ENCODE data around the gene ARMC6.
"Not testable (repeated sequence)": the region's sequence is repeated elsewhere in the genome, so short reads cannot be mapped to it uniquely, and the experiment has no call there.

Gene ARMC6

GRCh38 chr19:19096641-19097627 lies 63.5 kb downstream of the ARMC6 start:
- no peak overlapping the region for H3K4me3 ChIP-seq (ENCODE audit: low read depth, low read length)
- DNase-seq: no peak
- H3K27me3 ChIP-seq (ENCODE audit: insufficient read depth, low read depth, severe bottlenecking): no peaks in the 10 kb centered on the region
- H3K27ac ChIP-seq: no peak overlapping the region
- H3K36me3 ChIP-seq: no peaks in the 10 kb centered on the region; the same call in 1 of the 2 replicates
- TF ChIP-seq CTCF (IDR thresholded peaks at IDR 0.05; ENCODE audit: low read depth, low read length): no peak
- no peaks in the 10 kb centered on the region for H3K9me3 ChIP-seq (ENCODE audit: severe bottlenecking)

- no peaks in the 10 kb centered on the region for H3K9me3 ChIP-seq (ENCODE audit: severe bottlenecking)
- no peak overlapping the region for H3K27ac ChIP-seq
- TF ChIP-seq CTCF (IDR thresholded peaks at IDR 0.05; ENCODE audit: low read depth, low read length): no peak
- DNase-seq: no peak
- H3K36me3 ChIP-seq: no peaks in the 10 kb centered on the region; the same call in 1 of the 2 replicates
- no peaks in the 10 kb centered on the region for H3K27me3 ChIP-seq (ENCODE audit: insufficient read depth, low read depth, severe bottlenecking)
- no peak overlapping the region for H3K4me3 ChIP-seq (ENCODE audit: low read depth, low read length)
Measured at GRCh38 chr19:19098084-19098702, 64.8 kb downstream of the ARMC6 start.

- Histone ChIP-seq H3K4me3 (ENCODE audit: low read depth, low read length) (no peak overlapping the region), H3K27me3 (ENCODE audit: insufficient read depth, low read depth, severe bottlenecking) (no peaks in the 10 kb centered on the region), H3K36me3 (no peaks in the 10 kb centered on the region; the same call in 1 of the 2 replicates), H3K9me3 (ENCODE audit: severe bottlenecking) (no peaks in the 10 kb centered on the region), H3K27ac (no peak overlapping the region)
- DNase-seq: no peak
- TF ChIP-seq CTCF (IDR thresholded peaks at IDR 0.05; ENCODE audit: low read depth, low read length): no peak
Measured at GRCh38 chr19:19098703-19099632, 65.6 kb downstream of the ARMC6 start.

- Histone ChIP-seq H3K27me3 (ENCODE audit: insufficient read depth, low read depth, severe bottlenecking) (no peaks in the 10 kb centered on the region), H3K36me3 (no peaks in the 10 kb centered on the region; the same call in 1 of the 2 replicates), H3K27ac (no peak overlapping the region), H3K4me3 (ENCODE audit: low read depth, low read length) (no peak overlapping the region), H3K9me3 (ENCODE audit: severe bottlenecking) (no peaks in the 10 kb centered on the region)
- no peak for DNase-seq
- no peak for TF ChIP-seq CTCF (IDR thresholded peaks at IDR 0.05; ENCODE audit: low read depth, low read length)
Measured at GRCh38 chr19:19101540-19101939, 68.1 kb downstream of the ARMC6 start.

GRCh38 chr19:19102566-19102965 lies 69.2 kb downstream of the ARMC6 start:
- H3K9me3 ChIP-seq (ENCODE audit: severe bottlenecking); H3K36me3 ChIP-seq; H3K27me3 ChIP-seq (ENCODE audit: insufficient read depth, low read depth, severe bottlenecking); H3K4me3 ChIP-seq (ENCODE audit: low read depth, low read length); H3K27ac ChIP-seq; DNase-seq: not testable (repeated sequence)
